ENCODE data around the gene LCE3B. TPM values are rescaled to one million over a fixed set of nuclear protein-coding genes. Genes with fewer than 3 reads are reported as not detected.
"Not testable (repeated sequence)": the region's sequence is repeated elsewhere in the genome, so short reads cannot be mapped to it uniquely, and the experiment has no call there.

LCE3B gene
- total and polyA plus RNA-seq, 2 donors (not counting 1 experiment from before 2014, with no cell fraction given) = not detected

- H2AFZ ChIP-seq (ENCODE audit: insufficient read depth, low read depth, low read length, poor library complexity, severe bottlenecking) = no peak overlapping the region
- peaks cover 33% of the 10 kb centered on the region for H3K27me3 Mint-ChIP-seq
Observed at GRCh38 chr1:152577168-152577567, 36.4 kb upstream of the LCE3B start.

GRCh38 chr1:152579526-152579925 lies 34.1 kb upstream of the LCE3B start:
- H3K4me3 Mint-ChIP-seq; CTCF ChIA-PET; H3K9ac ChIP-seq (ENCODE audit: low read length); H3K4me1 Mint-ChIP-seq; H3K4me1 ChIP-seq (ENCODE audit: control insufficient read depth in 2 of 2, insufficient read depth in 2 of 2, low read length in 2 of 2); H4K20me1 ChIP-seq (ENCODE audit: control insufficient read depth, insufficient read depth, low read length, poor library complexity, severe bottlenecking); ATAC-seq (ENCODE audit: low read depth); H3K9me3 Mint-ChIP-seq (ENCODE audit: insufficient read depth); H3K9me3 ChIP-seq (ENCODE audit: control extremely low read depth in 1 of 3, control insufficient read depth in 2 of 3, insufficient read depth in 1 of 3, low read length in 2 of 3); H3K4me2 ChIP-seq (replicated peaks; ENCODE audit: low read depth, low read length, poor library complexity, severe bottlenecking); H3K27ac Mint-ChIP-seq; H3K36me3 ChIP-seq (replicated peaks in 1 of 2; ENCODE audit: control extremely low read depth in 1 of 2, control insufficient read depth in 1 of 2, extremely low read depth in 1 of 2, insufficient read depth in 2 of 2, low read length in 1 of 2); H2AFZ ChIP-seq (ENCODE audit: insufficient read depth, low read depth, low read length, poor library complexity, severe bottlenecking); intact Hi-C loops (cut with micrococcal nuclease); DNase-seq; H3K27me3 ChIP-seq (replicated peaks in 1 of 4; ENCODE audit: control extremely low read depth in 1 of 4, control insufficient read depth in 3 of 4, insufficient read depth in 4 of 4, low read length in 3 of 4); H3K4me3 ChIP-seq (ENCODE audit: control extremely low read depth in 1 of 5, extremely low read depth in 1 of 5, insufficient read depth in 1 of 5, low read depth in 2 of 5, low read length in 4 of 5); POLR2A ChIA-PET; H3K79me2 ChIP-seq (ENCODE audit: control insufficient read depth, insufficient read depth, low read length); H3K27ac ChIP-seq (ENCODE audit: low read length in 2 of 2): not testable (repeated sequence)
- 73% methylated on average over 3 of the region's 9 CpGs for WGBS (ENCODE audit: insufficient coverage)
- peaks cover 16% of the 10 kb centered on the region for H3K27me3 Mint-ChIP-seq

More at GRCh38 chr1:152577168-152577567, 36.4 kb upstream of the LCE3B start:
- Histone ChIP-seq H3K9me3 (ENCODE audit: control extremely low read depth in 1 of 3, control insufficient read depth in 2 of 3, insufficient read depth in 1 of 3, low read length in 2 of 3) (peaks cover 0 to 1% (median 0%) of the 10 kb centered on the region in 3 donors), H3K4me2 (replicated peaks; ENCODE audit: low read depth, low read length, poor library complexity, severe bottlenecking) (no peak overlapping the region), H3K27ac (ENCODE audit: low read length in 2 of 2) (no peak overlapping the region), H3K4me3 (ENCODE audit: control extremely low read depth in 1 of 5, extremely low read depth in 1 of 5, insufficient read depth in 1 of 5, low read depth in 2 of 5, low read length in 4 of 5) (no peak overlapping the region), H3K79me2 (ENCODE audit: control insufficient read depth, insufficient read depth, low read length) (no peaks in the 10 kb centered on the region), H3K36me3 (replicated peaks in 1 of 2; ENCODE audit: control extremely low read depth in 1 of 2, control insufficient read depth in 1 of 2, extremely low read depth in 1 of 2, insufficient read depth in 2 of 2, low read length in 1 of 2) (no peaks in the 10 kb centered on the region), H4K20me1 (ENCODE audit: control insufficient read depth, insufficient read depth, low read length, poor library complexity, severe bottlenecking) (no peaks in the 10 kb centered on the region), H3K27me3 (replicated peaks in 1 of 4; ENCODE audit: control extremely low read depth in 1 of 4, control insufficient read depth in 3 of 4, insufficient read depth in 4 of 4, low read length in 3 of 4) (no peaks in the 10 kb centered on the region), H3K9ac (ENCODE audit: low read length) (no peak overlapping the region), H3K4me1 (ENCODE audit: control insufficient read depth in 2 of 2, insufficient read depth in 2 of 2, low read length in 2 of 2) (no peaks in the 10 kb centered on the region)
- H3K9me3 Mint-ChIP-seq (ENCODE audit: insufficient read depth) = no peaks in the 10 kb centered on the region
- intact Hi-C loops (cut with micrococcal nuclease) = no loop called here
- no peak for TF ChIP-seq EZH2 (IDR thresholded peaks at IDR 0.05; ENCODE audit: borderline replicate concordance, insufficient read depth, low read depth, low read length, poor library complexity, severe bottlenecking)
- ATAC-seq (ENCODE audit: low read depth) (no peak), DNase-seq (no peak)
- no peak overlapping the region for H3K27ac Mint-ChIP-seq
- POLR2A ChIA-PET = no interaction called here
- CTCF ChIA-PET = no interaction called here
- H3K4me1 Mint-ChIP-seq = no peaks in the 10 kb centered on the region
- H3K4me3 Mint-ChIP-seq = no peak overlapping the region
- 40% methylated on average over 1 of the region's 2 CpGs for WGBS (ENCODE audit: insufficient coverage)

All from B cell (primary cell).